K562 (cell line): ENCODE measurements around the gene CTSZ. TPM values are rescaled to one million over a fixed set of nuclear protein-coding genes. Genes with fewer than 3 reads are reported as not detected.

ENCODE experiments used
- CEBPG ChIP-seq, 3 experiments: fragments of 200-800 bp in 1 of 3; sonication (Bioruptor generic) in 1 of 3; sonication (generic) in 1 of 3; formaldehyde crosslinking in 1 of 3; IDR thresholded peaks in 2 of 3; conservative IDR thresholded peaks in 1 of 3; 2 replicates each; pipeline versions ENCODE4 v1.6.1 to v1.8.0; 2016 to 2022; ENCODE audit warnings: missing compliant biosample characterization in 2 of 3, missing genetic modification characterization in 2 of 3, mild to moderate bottlenecking in 1 of 3, missing genetic modification reagents in 1 of 3
- CREB1 ChIP-seq, 2 experiments: sonication (generic) in 1 of 2; formaldehyde crosslinking in 1 of 2; IDR thresholded peaks; 2 replicates each; pipeline versions ENCODE4 v1.6.1 to v1.8.0; 2012 to 2022; ENCODE audit warnings: inconsistent platforms in 1 of 2, mild to moderate bottlenecking in 1 of 2, missing genetic modification reagents in 1 of 2, moderate library complexity in 1 of 2
- EGR1 ChIP-seq: fragments of 450-650 bp; conservative IDR thresholded peaks from 2 replicates; pipeline ENCODE4 v1.6.1; 2017; ENCODE audit warnings: mild to moderate bottlenecking
- ELF4 ChIP-seq: fragments of 450-650 bp; formaldehyde crosslinking; IDR thresholded peaks from 2 replicates; pipeline ENCODE4 v1.4.0; 2022; ENCODE audit warnings: missing genetic modification characterization
- KDM2B ChIP-seq: fragments of 250-450 bp; sonication (Bioruptor Pico); IDR thresholded peaks from 2 replicates; pipeline ENCODE4 v1.8.0; 2021; ENCODE audit warnings: mild to moderate bottlenecking, moderate library complexity
- KLF16 ChIP-seq: IDR thresholded peaks from 2 replicates; pipeline ENCODE4 v1.6.1; 2016; ENCODE audit warnings: antibody characterized with exemption
- MBD2 ChIP-seq: sonication (generic); IDR thresholded peaks from 2 replicates; pipeline ENCODE4 v1.6.1; 2016; ENCODE audit warnings: low read depth, borderline replicate concordance
- MEF2A ChIP-seq: IDR thresholded peaks from 2 replicates; pipeline ENCODE4 v1.6.1; 2011; ENCODE audit warnings: low read depth, mild to moderate bottlenecking, low read length, moderate library complexity; ENCODE audit not compliant: control insufficient read depth
- MYNN ChIP-seq, 2 experiments: sonication (generic); formaldehyde crosslinking in 1 of 2; IDR thresholded peaks; 2 replicates each; pipeline versions ENCODE4 v1.5.0 to v1.6.1; 2016 to 2020; ENCODE audit warnings: antibody characterized with exemption in 1 of 2, missing genetic modification reagents in 1 of 2
- NFE2 ChIP-seq: IDR thresholded peaks from 2 replicates; pipeline ENCODE4 v1.6.1; 2014; ENCODE audit warnings: antibody characterized with exemption, low read depth
- PHB2 ChIP-seq: fragments of 450-650 bp; IDR thresholded peaks from 2 replicates; pipeline ENCODE4 v1.6.1; 2017; ENCODE audit warnings: low read depth
- POLR2B ChIP-seq: fragments of 450-650 bp; IDR thresholded peaks from 2 replicates; pipeline ENCODE4 v1.6.1; 2018; ENCODE audit warnings: low read depth; ENCODE audit not compliant: partially characterized antibody
- RAD51 ChIP-seq: fragments of 450-650 bp; IDR thresholded peaks from 2 replicates; pipeline ENCODE4 v1.7.1; 2016; ENCODE audit warnings: low read depth, mild to moderate bottlenecking, borderline replicate concordance
- SIX5 ChIP-seq, 2 experiments: IDR thresholded peaks; 2 replicates each; pipeline ENCODE4 v1.6.1; 2011; ENCODE audit warnings: low read length in 2 of 2, borderline replicate concordance in 1 of 2, low read depth in 1 of 2, mild to moderate bottlenecking in 1 of 2, moderate library complexity in 1 of 2; ENCODE audit not compliant: insufficient read depth in 1 of 2
- SMARCA5 ChIP-seq: fragments of 450-650 bp; IDR thresholded peaks from 2 replicates; pipeline ENCODE4 v1.6.1; 2016
- SMARCE1 ChIP-seq: fragments of 450-650 bp; IDR thresholded peaks from 2 replicates; pipeline ENCODE4 v1.7.1; 2016; ENCODE audit warnings: mild to moderate bottlenecking
- SUPT5H ChIP-seq: fragments of 450-650 bp; IDR thresholded peaks from 2 replicates; pipeline ENCODE4 v1.6.1; 2016
- TEAD1 ChIP-seq, 2 experiments: fragments of 450-650 bp in 1 of 2; sonication (generic) in 1 of 2; formaldehyde crosslinking; IDR thresholded peaks; 2 replicates each; pipeline versions ENCODE4 v1.4.0 to v1.8.0; 2020 to 2022; ENCODE audit warnings: mild to moderate bottlenecking in 2 of 2, missing genetic modification reagents in 1 of 2
- TRIM24 ChIP-seq, 2 experiments: fragments of 450-650 bp; IDR thresholded peaks; 2 replicates each; pipeline ENCODE4 v1.6.1; 2016
- XRCC4 ChIP-seq: IDR thresholded peaks from one replicate; pipeline ENCODE4 v1.6.1; 2011; ENCODE audit not compliant: insufficient read depth, insufficient read length; ENCODE audit errors: extremely low read depth
- YY1 ChIP-seq, 3 experiments: IDR thresholded peaks; 2 replicates each; pipeline ENCODE4 v1.6.1; 2011; ENCODE audit warnings: low read length in 2 of 3, mild to moderate bottlenecking in 2 of 3, moderate library complexity in 2 of 3, borderline replicate concordance in 1 of 3, control low read depth in 1 of 3, low read depth in 1 of 3; ENCODE audit not compliant: insufficient read depth in 3 of 3, insufficient replicate concordance in 2 of 3, control insufficient read depth in 1 of 3, insufficient read length in 1 of 3; ENCODE audit errors: extremely low read depth in 1 of 3
- ZEB2 ChIP-seq: fragments of 450-650 bp; IDR thresholded peaks from 2 replicates; pipeline ENCODE4 v1.6.1; 2016
- ZNF24 ChIP-seq: fragments of 450-650 bp; IDR thresholded peaks from 2 replicates; pipeline ENCODE4 v1.6.1; 2016
- ZNF586 ChIP-seq: fragments of 450-650 bp; formaldehyde crosslinking; conservative IDR thresholded peaks from 2 replicates; pipeline ENCODE4 v1.4.0; 2020; ENCODE audit warnings: mild to moderate bottlenecking, moderate library complexity
- ZNF696 ChIP-seq: fragments of 250-450 bp; sonication (Bioruptor Pico); conservative IDR thresholded peaks from 2 replicates; pipeline ENCODE4 v1.4.0; 2020; ENCODE audit warnings: mild to moderate bottlenecking, moderate library complexity
- polyA plus RNA-seq, 8 experiments: library from polyadenylated mRNA; depleted of rRNA in 4 of 8; stranded (reverse) in 5 of 8; unstranded in 3 of 8; fragments of >200 nt; fragmentation: Nextera tagmentation in 2 of 8; fragmentation: Illumina TruSeq in 1 of 8; extraction: Ambion mirVana in 2 of 8; extraction: Trizol in 1 of 8; gene quantifications; 2 replicates each; pipeline versions ENCODE4 v1.2.1 to v1.2.3, GENCODE V29; 2011 to 2014; ENCODE audit warnings: inconsistent platforms in 1 of 8, missing spikeins in 1 of 8
- total RNA-seq, 7 experiments: library from RNA; depleted of rRNA in 6 of 7; stranded (reverse); fragments of >200 nt in 6 of 7; fragmentation: Illumina TruSeq in 2 of 7; extraction: Trizol in 2 of 7; gene quantifications; 2 replicates each; pipeline versions ENCODE4 v1.2.1 to v1.2.3, GENCODE V29; 2011 to 2021; ENCODE audit warnings: low replicate concordance in 1 of 7
- TF ChIP-seq, protein P1 (sequence below): fragments of 450-650 bp; formaldehyde crosslinking; IDR thresholded peaks from 2 replicates; pipeline ENCODE4 v1.4.0; 2020; ENCODE audit warnings: mild to moderate bottlenecking
- TF ChIP-seq, protein P2 (sequence below): IDR thresholded peaks from 2 replicates; pipeline ENCODE4 v1.6.1; 2012; ENCODE audit warnings: low read depth, low read length, improper control_type of control experiment, borderline replicate concordance

The CTSZ gene
- total and polyA plus RNA-seq, 9 of the 15 experiments (the other 6 are each of a cell fraction or from before 2014, with no cell fraction given): 1.6 to 143 (median 82.8) TPM

DNA sequence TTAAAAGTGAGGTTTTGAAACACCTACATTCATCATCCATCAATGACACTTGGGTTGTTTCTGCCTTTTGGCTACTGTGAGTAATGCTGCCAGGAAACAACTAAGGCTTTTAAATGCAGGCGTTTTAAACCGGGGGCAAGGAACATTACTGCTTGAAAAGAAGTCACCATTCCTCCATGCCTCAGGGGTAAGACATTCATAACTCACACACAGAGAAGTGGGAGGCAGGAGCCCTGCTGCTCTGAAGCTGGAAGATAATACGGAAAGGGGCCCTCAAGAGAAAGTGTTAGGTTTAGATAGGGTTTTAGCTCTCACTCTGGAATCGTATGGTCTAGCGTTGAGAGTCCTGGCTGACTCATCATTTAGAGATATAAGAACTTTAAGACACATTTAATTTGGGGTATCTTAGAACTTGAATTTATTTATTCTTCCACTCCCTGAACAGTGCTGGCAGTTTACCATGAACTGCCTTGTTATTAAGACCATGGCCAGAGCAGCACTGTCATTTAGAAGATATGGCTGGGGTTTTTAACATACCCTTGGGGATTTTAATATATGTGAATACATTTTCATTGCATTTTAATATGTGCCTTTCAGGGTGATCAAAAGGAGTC lies 14.0 kb upstream of the CTSZ start (continued):
- TF ChIP-seq ELF4 (CRISPR knock-in tag) (peak; percentile 63; the same call in 1 of the 2 replicates), CREB1 (IDR thresholded peaks at IDR 0.05) (peak; percentile 63; the same call in 1 of the 2 replicates), CREB1 (CRISPR knock-in tag; IDR thresholded peaks at IDR 0.05) (no peak), SMARCA5 (no peak), ZNF586 (CRISPR knock-in tag) (no peak), ZNF696 (no peak), PHB2 (peak; percentile 85), RAD51 (peak; percentile 15; the same call in 1 of the 2 replicates), SUPT5H (peak; percentile 31; the same call in 1 of the 2 replicates), ZEB2 (0 out of 2 replicates have a peak, but pooled peaks have one; percentile 33), MEF2A (peak; percentile 67; the same call in 1 of the 2 replicates), SMARCE1 (peak; percentile 98), CEBPG (CRISPR knock-in tag; IDR thresholded peaks at IDR 0.05) (no peak), CEBPG (tag; conservative IDR thresholded peaks at IDR 0.05 in 1 of 2, IDR thresholded peaks at IDR 0.05 in 1 of 2) (0 out of 4 replicates have a peak, but pooled peaks of 1 of the 2 experiments have one; percentile 4), TRIM24 (IDR thresholded peaks at IDR 0.05) (peak; percentile 71 to 86), ZNF24 (0 out of 2 replicates have a peak, but pooled peaks have one; percentile 51), KDM2B (CRISPR knock-in tag) (no peak), NFE2 (peak; percentile 81), SIX5 (IDR thresholded peaks at IDR 0.05; ENCODE audit: borderline replicate concordance in 1 of 2, insufficient read depth in 1 of 2, low read depth in 1 of 2, low read length in 2 of 2) (no peak), MBD2 (peak; percentile 81), POLR2B (no peak), EGR1 (peak; percentile 78), YY1 (IDR thresholded peaks at IDR 0.05; ENCODE audit: borderline replicate concordance in 1 of 3, control insufficient read depth in 1 of 3, extremely low read depth in 1 of 3, insufficient read depth in 3 of 3, insufficient read length in 1 of 3, insufficient replicate concordance in 2 of 3, low read depth in 1 of 3, low read length in 2 of 3) (peak in 1 of 3 experiments; percentile 68), MYNN (IDR thresholded peaks at IDR 0.05) (peak; percentile 98), MYNN (CRISPR knock-in tag; IDR thresholded peaks at IDR 0.05) (no peak), KLF16 (peak; percentile 96), TEAD1 (CRISPR knock-in tag; IDR thresholded peaks at IDR 0.05) (peak in 1 of 2 experiments; percentile 36; a peak in 1 of 4 replicates), XRCC4 (no peak)
- TF ChIP-seq, protein P1, sequence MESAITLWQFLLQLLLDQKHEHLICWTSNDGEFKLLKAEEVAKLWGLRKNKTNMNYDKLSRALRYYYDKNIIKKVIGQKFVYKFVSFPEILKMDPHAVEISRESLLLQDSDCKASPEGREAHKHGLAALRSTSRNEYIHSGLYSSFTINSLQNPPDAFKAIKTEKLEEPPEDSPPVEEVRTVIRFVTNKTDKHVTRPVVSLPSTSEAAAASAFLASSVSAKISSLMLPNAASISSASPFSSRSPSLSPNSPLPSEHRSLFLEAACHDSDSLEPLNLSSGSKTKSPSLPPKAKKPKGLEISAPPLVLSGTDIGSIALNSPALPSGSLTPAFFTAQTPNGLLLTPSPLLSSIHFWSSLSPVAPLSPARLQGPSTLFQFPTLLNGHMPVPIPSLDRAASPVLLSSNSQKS: no peak
- TF ChIP-seq, protein P2, sequence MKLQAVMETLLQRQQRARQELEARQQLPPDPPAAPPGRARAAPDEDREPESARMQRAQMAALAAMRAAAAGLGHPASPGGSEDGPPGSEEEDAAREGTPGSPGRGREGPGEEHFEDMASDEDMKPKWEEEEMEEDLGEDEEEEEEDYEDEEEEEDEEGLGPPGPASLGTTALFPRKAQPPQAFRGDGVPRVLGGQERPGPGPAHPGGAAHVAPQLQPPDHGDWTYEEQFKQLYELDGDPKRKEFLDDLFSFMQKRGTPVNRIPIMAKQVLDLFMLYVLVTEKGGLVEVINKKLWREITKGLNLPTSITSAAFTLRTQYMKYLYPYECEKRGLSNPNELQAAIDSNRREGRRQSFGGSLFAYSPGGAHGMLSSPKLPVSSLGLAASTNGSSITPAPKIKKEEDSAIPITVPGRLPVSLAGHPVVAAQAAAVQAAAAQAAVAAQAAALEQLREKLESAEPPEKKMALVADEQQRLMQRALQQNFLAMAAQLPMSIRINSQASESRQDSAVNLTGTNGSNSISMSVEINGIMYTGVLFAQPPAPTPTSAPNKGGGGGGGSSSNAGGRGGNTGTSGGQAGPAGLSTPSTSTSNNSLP: peak; percentile 92
